ENCODE data around the gene CHST13. TPM values are rescaled to one million over a fixed set of nuclear protein-coding genes. Genes with fewer than 3 reads are reported as not detected.

CHST13 gene
- total RNA-seq, 1 experiment from 2014 or later: not detected

- TF ChIP-seq CTCF (conservative IDR thresholded peaks at IDR 0.05; ENCODE audit: low read depth, low read length): no peak
- H3K9me2 ChIP-seq (replicated peaks; ENCODE audit: low read length): no peaks in the 10 kb centered on the region
- intact Hi-C loops (cut with micrococcal nuclease): no loop called here
- no peaks in the 10 kb centered on the region for H3K9me3 ChIP-seq (ENCODE audit: low read length)
- POLR2A ChIA-PET (ENCODE audit: unreplicated experiment): no interaction called here
- H3K79me2 ChIP-seq (ENCODE audit: low read length): no peaks in the 10 kb centered on the region
- BruUV-seq (replicated peaks): no TSS peak
- CTCF ChIA-PET: no interaction called here
- no peak overlapping the region for H3K9ac ChIP-seq (ENCODE audit: low read length)
- H3F3A ChIP-seq (ENCODE audit: low read length, unreplicated experiment): no peaks in the 10 kb centered on the region
- no peak for DNase-seq
- H3K27ac ChIP-seq (ENCODE audit: low read length): no peak overlapping the region
- H2AFZ ChIP-seq (ENCODE audit: low read length): no peak overlapping the region
- H3K27me3 ChIP-seq (ENCODE audit: low read length): no peaks in the 10 kb centered on the region
- H4K20me1 ChIP-seq (ENCODE audit: low read length): no peaks in the 10 kb centered on the region
- no peaks in the 10 kb centered on the region; the same call in 1 of the 2 replicates for H3K4me1 ChIP-seq (ENCODE audit: insufficient read depth, low read length)
- no peaks in the 10 kb centered on the region for H3K36me3 ChIP-seq (ENCODE audit: low read depth, low read length)
- H3K4me3 ChIP-seq (ENCODE audit: low read length): no peak overlapping the region
- no peak; the same call in 1 of the 2 replicates for ATAC-seq
- H3K4me2 ChIP-seq (ENCODE audit: low read length): no peak overlapping the region
Observed at GRCh38 chr3:126494204-126494969, 29.6 kb upstream of the CHST13 start.

- ATAC-seq (no peak), DNase-seq (no peak)
- Histone ChIP-seq H3K27ac (ENCODE audit: low read length) (no peak overlapping the region), H3F3A (ENCODE audit: low read length, unreplicated experiment) (no peaks in the 10 kb centered on the region), H3K27me3 (ENCODE audit: low read length) (no peaks in the 10 kb centered on the region), H3K4me3 (ENCODE audit: low read length) (no peak overlapping the region), H3K79me2 (ENCODE audit: low read length) (no peaks in the 10 kb centered on the region), H2AFZ (ENCODE audit: low read length) (no peak overlapping the region), H3K4me2 (ENCODE audit: low read length) (no peak overlapping the region), H3K4me1 (ENCODE audit: insufficient read depth, low read length) (no peaks in the 10 kb centered on the region; the same call in 1 of the 2 replicates), H3K36me3 (ENCODE audit: low read depth, low read length) (no peaks in the 10 kb centered on the region), H3K9me2 (replicated peaks; ENCODE audit: low read length) (no peaks in the 10 kb centered on the region), H3K9me3 (ENCODE audit: low read length) (no peaks in the 10 kb centered on the region), H3K9ac (ENCODE audit: low read length) (no peak overlapping the region), H4K20me1 (ENCODE audit: low read length) (no peaks in the 10 kb centered on the region)
- POLR2A ChIA-PET (ENCODE audit: unreplicated experiment): no interaction called here
- no TSS peak for BruUV-seq (replicated peaks)
- CTCF ChIA-PET: no interaction called here
- intact Hi-C loops (cut with micrococcal nuclease): no loop called here
- TF ChIP-seq EZH2 (IDR thresholded peaks at IDR 0.05; ENCODE audit: low read length, unreplicated experiment): no peak
- TF ChIP-seq CTCF (conservative IDR thresholded peaks at IDR 0.05; ENCODE audit: low read depth, low read length): no peak
- TF ChIP-seq EZH2phosphoT487 (IDR thresholded peaks at IDR 0.05; ENCODE audit: borderline replicate concordance, low read length): no peak
Observed at GRCh38 chr3:126494970-126495230, 29.1 kb upstream of the CHST13 start.

- BruUV-seq (replicated peaks): no TSS peak
- no peaks in the 10 kb centered on the region for H4K20me1 ChIP-seq (ENCODE audit: low read length)
- no peaks in the 10 kb centered on the region for H3F3A ChIP-seq (ENCODE audit: low read length, unreplicated experiment)
- no peaks in the 10 kb centered on the region for H3K9me3 ChIP-seq (ENCODE audit: low read length)
- ATAC-seq (no peak), DNase-seq (no peak)
- no peak overlapping the region for H3K27ac ChIP-seq (ENCODE audit: low read length)
- ChIA-PET CTCF (no interaction called here), POLR2A (ENCODE audit: unreplicated experiment) (no interaction called here)
- no peak for TF ChIP-seq CTCF (conservative IDR thresholded peaks at IDR 0.05; ENCODE audit: low read depth, low read length)
- no peak for TF ChIP-seq EZH2 (IDR thresholded peaks at IDR 0.05; ENCODE audit: low read length, unreplicated experiment)
- no peak for TF ChIP-seq EZH2phosphoT487 (IDR thresholded peaks at IDR 0.05; ENCODE audit: borderline replicate concordance, low read length)
- no peak overlapping the region for H3K4me2 ChIP-seq (ENCODE audit: low read length)
- H2AFZ ChIP-seq (ENCODE audit: low read length): no peak overlapping the region
- intact Hi-C loops (cut with micrococcal nuclease): no loop called here
- H3K4me3 ChIP-seq (ENCODE audit: low read length): no peak overlapping the region
- no peaks in the 10 kb centered on the region for H3K79me2 ChIP-seq (ENCODE audit: low read length)
- no peaks in the 10 kb centered on the region; the same call in 1 of the 2 replicates for H3K4me1 ChIP-seq (ENCODE audit: insufficient read depth, low read length)
- no peak overlapping the region for H3K9ac ChIP-seq (ENCODE audit: low read length)
- H3K36me3 ChIP-seq (ENCODE audit: low read depth, low read length): no peaks in the 10 kb centered on the region
- H3K27me3 ChIP-seq (ENCODE audit: low read length): no peaks in the 10 kb centered on the region
- H3K9me2 ChIP-seq (replicated peaks; ENCODE audit: low read length): no peaks in the 10 kb centered on the region
Observed at GRCh38 chr3:126495786-126496185, 28.2 kb upstream of the CHST13 start.
